ENCODE data around the gene KCTD17.

The KCTD17 gene

DNA sequence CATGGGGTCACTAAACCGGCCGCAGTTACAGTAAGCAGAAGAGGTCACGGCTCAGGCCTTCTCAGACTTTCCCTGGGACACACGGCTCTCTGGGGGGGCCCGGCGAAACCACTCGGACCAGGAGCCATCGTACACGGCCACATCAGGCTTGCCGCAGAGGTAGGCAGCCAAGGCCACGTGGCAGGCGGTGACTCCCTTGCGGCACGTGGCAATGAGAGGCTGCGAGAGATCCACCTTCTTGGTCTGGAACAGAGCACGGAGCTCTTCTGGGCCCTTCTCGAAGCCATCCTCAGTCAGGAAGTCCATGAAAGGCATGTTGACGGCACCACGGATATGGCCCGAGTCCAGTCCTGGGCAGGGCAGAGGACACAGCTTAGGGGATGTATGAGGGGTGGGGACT, 40.6 kb upstream of the KCTD17 start:
- TF ChIP-seq ZFX (IDR thresholded peaks at IDR 0.05): no peak
- TF ChIP-seq, protein P1, sequence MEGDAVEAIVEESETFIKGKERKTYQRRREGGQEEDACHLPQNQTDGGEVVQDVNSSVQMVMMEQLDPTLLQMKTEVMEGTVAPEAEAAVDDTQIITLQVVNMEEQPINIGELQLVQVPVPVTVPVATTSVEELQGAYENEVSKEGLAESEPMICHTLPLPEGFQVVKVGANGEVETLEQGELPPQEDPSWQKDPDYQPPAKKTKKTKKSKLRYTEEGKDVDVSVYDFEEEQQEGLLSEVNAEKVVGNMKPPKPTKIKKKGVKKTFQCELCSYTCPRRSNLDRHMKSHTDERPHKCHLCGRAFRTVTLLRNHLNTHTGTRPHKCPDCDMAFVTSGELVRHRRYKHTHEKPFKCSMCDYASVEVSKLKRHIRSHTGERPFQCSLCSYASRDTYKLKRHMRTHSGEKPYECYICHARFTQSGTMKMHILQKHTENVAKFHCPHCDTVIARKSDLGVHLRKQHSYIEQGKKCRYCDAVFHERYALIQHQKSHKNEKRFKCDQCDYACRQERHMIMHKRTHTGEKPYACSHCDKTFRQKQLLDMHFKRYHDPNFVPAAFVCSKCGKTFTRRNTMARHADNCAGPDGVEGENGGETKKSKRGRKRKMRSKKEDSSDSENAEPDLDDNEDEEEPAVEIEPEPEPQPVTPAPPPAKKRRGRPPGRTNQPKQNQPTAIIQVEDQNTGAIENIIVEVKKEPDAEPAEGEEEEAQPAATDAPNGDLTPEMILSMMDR (conservative IDR thresholded peaks at IDR 0.05): no peak
- no peak overlapping the region for H3K27ac ChIP-seq

DNA sequence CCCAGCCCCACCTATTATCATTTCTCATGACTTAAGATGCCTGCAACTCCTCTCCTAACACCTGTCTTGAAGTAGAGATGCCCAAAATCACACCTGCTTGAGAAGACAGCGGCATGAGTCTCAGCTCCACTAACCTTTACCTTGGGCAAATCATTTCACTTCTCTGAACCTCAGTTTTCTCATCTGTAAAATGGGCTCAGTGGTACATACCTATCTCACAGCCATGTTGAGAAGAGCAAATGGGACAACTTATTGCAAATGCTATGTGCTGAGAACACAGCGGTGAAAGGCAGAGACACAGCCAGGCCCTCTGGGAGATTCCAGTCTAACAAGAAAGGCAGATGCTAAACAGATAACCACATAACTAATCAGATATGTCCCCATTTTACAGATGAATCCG, 40.1 kb upstream of the KCTD17 start:
- TF ChIP-seq, protein P1 (conservative IDR thresholded peaks at IDR 0.05): no peak
- no peak for TF ChIP-seq ZFX (IDR thresholded peaks at IDR 0.05)
- H3K27ac ChIP-seq: no peak overlapping the region

DNA sequence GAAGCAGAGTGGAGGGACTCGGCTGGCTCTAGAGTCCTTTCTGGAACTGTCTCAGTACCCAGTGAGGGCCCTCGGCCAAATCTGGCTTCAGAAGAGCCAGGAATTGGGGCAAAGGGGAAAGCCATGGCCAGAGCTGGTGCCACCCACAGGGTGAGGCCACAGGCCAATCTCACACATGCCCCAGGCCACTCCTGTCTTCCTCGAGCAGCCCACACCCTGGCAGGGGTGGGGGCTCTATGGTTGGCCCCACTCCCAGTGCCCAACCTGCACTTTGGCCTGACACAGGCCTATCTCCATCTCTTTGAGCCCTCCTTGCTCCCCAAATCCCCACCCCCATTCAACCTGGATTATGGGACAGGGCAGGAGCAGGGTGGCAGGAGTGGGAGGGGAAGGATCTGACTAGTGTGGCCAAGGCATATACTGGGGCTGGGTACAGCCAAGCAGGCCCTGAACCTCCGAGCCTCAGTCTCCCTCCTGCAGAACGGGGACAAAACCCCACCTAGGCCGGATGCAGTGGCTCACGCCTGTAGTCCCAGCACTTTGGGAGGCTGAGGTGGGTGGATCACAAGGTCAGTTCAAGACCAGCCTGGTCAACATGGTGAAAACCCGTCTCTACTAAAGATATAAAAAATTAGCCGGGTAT, 39.2 kb upstream of the KCTD17 start:
- no peak overlapping the region for H3K27ac ChIP-seq
- TF ChIP-seq ZFX (IDR thresholded peaks at IDR 0.05): no peak
- TF ChIP-seq, protein P1 (conservative IDR thresholded peaks at IDR 0.05): no peak

DNA sequence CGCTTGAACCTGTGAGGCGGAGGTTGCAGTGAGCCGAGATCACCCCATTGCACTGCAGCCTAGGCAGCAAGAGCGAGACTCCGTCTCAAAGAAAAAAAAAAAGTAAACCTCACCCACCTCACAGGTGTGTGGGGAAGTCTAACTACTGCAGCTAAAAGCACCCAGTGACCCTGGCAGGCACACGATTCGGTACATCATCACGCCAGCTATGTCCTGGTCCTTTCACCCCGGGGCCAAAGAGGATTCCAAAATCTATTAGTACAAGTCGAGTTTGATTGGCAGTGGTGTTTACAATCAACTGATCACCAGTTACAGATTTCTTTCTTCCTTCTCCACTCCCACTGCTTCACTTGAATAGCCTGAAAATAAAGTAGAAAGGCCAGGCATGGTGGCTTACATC, 38.6 kb upstream of the KCTD17 start:
- TF ChIP-seq, protein P1 (conservative IDR thresholded peaks at IDR 0.05): no peak
- no peak for TF ChIP-seq ZFX (IDR thresholded peaks at IDR 0.05)
- H3K27ac ChIP-seq: no peak overlapping the region

DNA sequence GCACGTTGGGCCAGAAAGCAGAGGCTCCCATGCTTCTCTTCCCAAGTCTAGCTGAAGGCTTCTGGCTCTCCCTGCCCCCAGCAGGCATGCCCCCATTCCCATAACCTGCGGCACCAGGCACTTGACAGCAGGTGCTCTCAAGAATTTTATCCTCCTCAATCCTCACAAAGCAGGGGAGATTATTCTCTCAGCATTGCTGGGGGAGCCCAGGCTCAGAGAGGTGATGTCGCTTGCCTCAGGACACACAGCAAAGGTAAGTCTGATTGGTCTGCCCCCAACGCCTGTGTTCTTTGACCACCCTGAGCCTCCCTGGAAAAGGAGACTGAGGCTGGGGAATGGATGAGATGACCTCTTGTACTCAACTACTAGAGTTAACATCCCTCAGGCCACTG, 37.1 kb upstream of the KCTD17 start:
- H3K27ac ChIP-seq: no peak overlapping the region
- TF ChIP-seq, protein P1 (conservative IDR thresholded peaks at IDR 0.05): no peak
- no peak for TF ChIP-seq ZFX (IDR thresholded peaks at IDR 0.05)

DNA sequence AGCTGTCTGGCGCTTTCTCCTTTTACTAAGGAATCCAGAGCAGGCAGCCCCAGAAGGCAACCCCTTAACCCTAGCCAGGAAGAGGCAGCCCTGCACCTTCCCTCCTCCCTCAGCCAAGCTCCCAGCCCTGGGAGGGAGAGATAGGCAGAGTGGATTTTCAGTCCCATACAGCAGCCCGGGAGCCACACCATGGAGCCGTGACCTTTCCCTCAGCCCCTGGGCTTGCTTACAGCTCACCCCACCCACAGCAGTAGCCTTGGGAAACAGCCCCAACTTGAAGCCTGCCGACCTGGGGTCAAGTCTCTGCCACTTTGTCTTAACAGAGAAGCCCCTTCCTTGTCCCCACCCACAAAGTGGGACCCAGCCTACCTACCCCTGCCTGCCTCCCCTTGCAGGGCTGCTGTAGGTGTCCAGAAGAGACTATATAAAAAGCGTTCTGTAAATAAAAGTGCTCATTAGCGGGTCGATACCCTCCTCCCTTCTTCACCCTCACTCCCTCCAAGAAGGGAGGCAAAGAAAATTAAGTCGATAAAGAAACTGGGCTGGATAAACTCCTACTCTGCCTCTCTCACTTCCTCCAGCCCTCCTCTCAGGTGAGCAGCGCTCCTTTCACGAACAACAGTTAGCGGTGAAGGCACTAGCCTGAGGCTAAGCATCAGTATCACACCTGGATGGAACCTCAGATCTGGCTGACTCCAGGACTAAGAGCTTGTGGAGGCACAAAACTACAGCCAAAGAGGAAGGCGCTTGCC, 36.5 kb upstream of the KCTD17 start:
- no peak for TF ChIP-seq ZFX (IDR thresholded peaks at IDR 0.05)
- TF ChIP-seq, protein P1 (conservative IDR thresholded peaks at IDR 0.05): no peak
- H3K27ac ChIP-seq: no peak overlapping the region

DNA sequence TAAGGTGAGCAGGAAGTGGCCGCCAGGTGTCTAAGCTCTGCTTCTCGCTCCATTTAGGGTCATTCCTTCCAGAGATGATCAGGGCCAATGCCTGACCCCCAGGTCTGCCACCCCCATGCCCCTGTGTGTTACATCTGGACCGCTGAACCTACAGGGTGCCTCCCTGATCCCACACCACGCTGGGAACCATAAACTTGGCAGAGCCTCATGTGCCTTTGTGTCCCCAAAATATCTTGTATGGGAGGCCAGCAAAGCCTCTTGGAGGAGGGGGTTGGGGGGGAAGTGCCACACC, 36.0 kb upstream of the KCTD17 start:
- no peak overlapping the region for H3K27ac ChIP-seq

More for the DNA sequence above, 36.0 kb upstream of the KCTD17 start:
- TF ChIP-seq ZFX (IDR thresholded peaks at IDR 0.05): no peak
- TF ChIP-seq, protein P1 (conservative IDR thresholded peaks at IDR 0.05): no peak

Measured in C4-2B (cell line).